HepG2 (cell line): ENCODE measurements around the gene PRSS21. TPM values are rescaled to one million over a fixed set of nuclear protein-coding genes. Genes with fewer than 3 reads are reported as not detected.

ENCODE experiments used
- ATAC-seq: fragments of 200-7000 bp; cut with Tn5 transposase; 3 replicates; pipeline ENCODE4 v1.9.1; 2020; ENCODE audit warnings: mild to moderate bottlenecking, moderate library complexity
- BruUV-seq: library from RNA; stranded (reverse); fragments of 400-500 nt; replicated peaks from 2 replicates; lab custom pipeline; 2021; lab: Mats Ljungman, UMichigan
- CTCF ChIA-PET: fragments of 300-600 bp; formaldehyde crosslinking; extraction: SDS; loops from one replicate; lab custom pipeline; 2021; ENCODE audit warnings: low total read pairs, inconsistent platforms, low intra/inter-chr PET ratio; lab: Yijun Ruan, JAX
- POLR2A ChIA-PET: fragments of 350-600 bp; sonication (Branson Sonifier 250); formaldehyde crosslinking; loops from one replicate; lab custom pipeline; 2020; ENCODE audit warnings: antibody characterized with exemption, inconsistent platforms; lab: Yijun Ruan, JAX
- DNase-seq: peaks from one replicate; pipeline ENCODE4 v3.0.0-alpha.2; 2015; ENCODE audit warnings: low spot score
- FAIRE-seq: peaks from 3 replicates; lab custom pipeline; 2011; peaks lifted over from hg19 to GRCh38; lab: Jason Lieb, UNC
- H2AFZ ChIP-seq: one replicate; pipeline ENCODE4 v1.6.1; 2011; ENCODE audit warnings: low read length, inconsistent platforms
- H3K27ac ChIP-seq: fragments of 300-600 bp; 3 replicates; pipeline ENCODE4 v1.8.0; 2011; ENCODE audit warnings: mixed run types, mild to moderate bottlenecking, mixed read lengths, low read length, inconsistent platforms; ENCODE audit not compliant: insufficient read depth; ENCODE audit errors: extremely low read length
- H3K27me3 ChIP-seq, 2 experiments: fragments of 200-600 bp in 1 of 2; 2 replicates in 1 of 2; 3 replicates in 1 of 2; pipeline versions ENCODE4 v1.6.0 to v1.8.0; 2011; ENCODE audit warnings: low read length in 2 of 2, mild to moderate bottlenecking in 2 of 2, moderate library complexity in 2 of 2, inconsistent platforms in 1 of 2; ENCODE audit not compliant: insufficient read depth in 2 of 2, control insufficient read depth in 1 of 2
- H3K36me3 ChIP-seq, 2 experiments: fragments of 200-600 bp in 1 of 2; replicated peaks in 1 of 2; 2 replicates in 1 of 2; 3 replicates in 1 of 2; pipeline versions ENCODE4 v1.5.1 to v1.8.0; 2011; ENCODE audit warnings: low read length in 2 of 2, inconsistent platforms in 1 of 2; ENCODE audit not compliant: insufficient read depth in 2 of 2, control insufficient read depth in 1 of 2
- H3K4me1 ChIP-seq: 2 replicates; pipeline ENCODE4 v1.5.1; 2012; ENCODE audit warnings: low read length, inconsistent platforms; ENCODE audit not compliant: insufficient read depth
- H3K4me2 ChIP-seq: 2 replicates; pipeline ENCODE4 v1.6.0; 2011; ENCODE audit warnings: low read depth, low read length, inconsistent platforms
- H3K4me3 ChIP-seq, 3 experiments: fragments of 200-600 bp in 1 of 3; sonication (generic), shearing (Covaris generic) in 1 of 3; replicated peaks in 1 of 3; 2 replicates each; pipeline ENCODE4 v1.5.1; 2011 to 2016; ENCODE audit warnings: low read length in 3 of 3, inconsistent platforms in 2 of 3, low read depth in 2 of 3, mild to moderate bottlenecking in 2 of 3, control low read depth in 1 of 3, mixed read lengths in 1 of 3; ENCODE audit not compliant: insufficient read depth in 1 of 3
- H3K79me2 ChIP-seq: one replicate; pipeline ENCODE4 v1.6.1; 2011; ENCODE audit warnings: low read length, inconsistent platforms; ENCODE audit not compliant: insufficient read depth
- H3K9ac ChIP-seq: 2 replicates; pipeline ENCODE4 v1.6.0; 2011; ENCODE audit warnings: mild to moderate bottlenecking, low read depth, low read length, inconsistent platforms; ENCODE audit not compliant: insufficient read depth
- H3K9me3 ChIP-seq: 2 replicates; pipeline ENCODE4 v1.5.1; 2012; ENCODE audit warnings: mild to moderate bottlenecking, low read length
- H4K20me1 ChIP-seq: 2 replicates; pipeline ENCODE4 v1.6.0; 2011; ENCODE audit warnings: inconsistent platforms, mild to moderate bottlenecking, low read length, moderate library complexity; ENCODE audit not compliant: insufficient read depth
- CEBPB ChIP-seq: IDR thresholded peaks from 2 replicates; pipeline ENCODE4 v1.6.1; 2011; ENCODE audit warnings: low read depth, low read length, improper control_type of control experiment, borderline replicate concordance
- ELF3 ChIP-seq: IDR thresholded peaks from 2 replicates; pipeline ENCODE4 v1.6.1; 2016; ENCODE audit warnings: missing genetic modification reagents, missing compliant biosample characterization
- FOSL2 ChIP-seq: sonication (generic); formaldehyde crosslinking; IDR thresholded peaks from 2 replicates; pipeline ENCODE4 v1.4.0; 2020; ENCODE audit warnings: missing genetic modification reagents
- GATAD2A ChIP-seq: IDR thresholded peaks from 2 replicates; pipeline ENCODE4 v1.6.1; 2016
- KDM3A ChIP-seq: IDR thresholded peaks from 2 replicates; pipeline ENCODE4 v1.6.1; 2018; ENCODE audit warnings: low read depth, missing compliant biosample characterization
- RAD51 ChIP-seq: fragments of 450-650 bp; IDR thresholded peaks from 2 replicates; pipeline ENCODE4 v1.6.1; 2016; ENCODE audit warnings: borderline replicate concordance
- SAP130 ChIP-seq: IDR thresholded peaks from 2 replicates; pipeline ENCODE4 v1.6.1; 2016; ENCODE audit warnings: low read depth
- TBX2 ChIP-seq: sonication (generic); formaldehyde crosslinking; IDR thresholded peaks from 2 replicates; pipeline ENCODE4 v1.5.0; 2020; ENCODE audit warnings: missing genetic modification reagents, mild to moderate bottlenecking, borderline replicate concordance
- ZNF331 ChIP-seq: sonication (generic); formaldehyde crosslinking; IDR thresholded peaks from 2 replicates; pipeline ENCODE4 v1.4.0; 2020; ENCODE audit warnings: missing genetic modification reagents
- ZNF644 ChIP-seq: IDR thresholded peaks from 2 replicates; pipeline ENCODE4 v1.6.1; 2016; ENCODE audit warnings: low read depth
- ZSCAN21 ChIP-seq: sonication (generic); formaldehyde crosslinking; IDR thresholded peaks from 2 replicates; pipeline ENCODE4 v1.8.0; 2022; ENCODE audit warnings: mild to moderate bottlenecking, missing genetic modification reagents, moderate library complexity, borderline replicate concordance
- WGBS: methylation state at CpG from one replicate; pipeline ENCODE4 v1.1.6; 2017; ENCODE audit warnings: low lambda C conversion rate; 5-methylcytosine and 5-hydroxymethylcytosine counted together
- in situ Hi-C: cut with HindIII; loops from 2 replicates; pipeline ENCODE4 v1.10.0; 2017; ENCODE audit warnings: low pct_unique_long_range_greater_than_20kb; ENCODE audit not compliant: extremely low pct_ligation_motif_present
- intact Hi-C: fragments of 100-400 bp; cut with micrococcal nuclease; formaldehyde crosslinking; loops from one replicate; pipeline ENCODE4 v1.10.0; 2022; ENCODE audit not compliant: unreplicated experiment
- polyA plus RNA-seq, 8 experiments: library from polyadenylated mRNA; depleted of rRNA in 3 of 8; stranded (reverse) in 7 of 8; unstranded in 1 of 8; fragments of >200 nt; fragmentation: Illumina TruSeq in 4 of 8; extraction: Trizol in 4 of 8; gene quantifications; 2 replicates each; pipeline versions ENCODE4 v1.2.1 to v1.2.3, GENCODE V29; 2011 to 2016; ENCODE audit warnings: low read depth in 4 of 8, missing spikeins in 1 of 8, mixed read lengths in 1 of 8; ENCODE audit not compliant: insufficient read depth in 1 of 8
- total RNA-seq, 5 experiments: library from RNA; depleted of rRNA; stranded (reverse); fragments of >200 nt; fragmentation: Illumina TruSeq; extraction: Trizol; gene quantifications; 2 replicates each; pipeline ENCODE4 v1.2.3, GENCODE V29; 2016; ENCODE audit warnings: low read depth in 1 of 5
- TF ChIP-seq, protein P1 (sequence below): sonication (generic); formaldehyde crosslinking; IDR thresholded peaks from 2 replicates; pipeline ENCODE4 v1.5.1; 2020; ENCODE audit warnings: missing genetic modification reagents, mild to moderate bottlenecking, borderline replicate concordance
- TF ChIP-seq, protein P2 (sequence below): sonication (generic); formaldehyde crosslinking; IDR thresholded peaks from 2 replicates; pipeline ENCODE4 v1.4.0; 2020; ENCODE audit warnings: missing genetic modification reagents, borderline replicate concordance
- TF ChIP-seq, protein P3 (sequence below): sonication (generic); formaldehyde crosslinking; IDR thresholded peaks from 2 replicates; pipeline ENCODE4 v1.5.0; 2020; ENCODE audit warnings: mild to moderate bottlenecking, missing genetic modification reagents, moderate library complexity
- TF ChIP-seq, protein P4 (sequence below): sonication (generic); formaldehyde crosslinking; IDR thresholded peaks from 2 replicates; pipeline ENCODE4 v1.5.1; 2020; ENCODE audit warnings: mild to moderate bottlenecking, missing genetic modification reagents, moderate library complexity

Gene PRSS21
- total and polyA plus RNA-seq, 2 of the 13 experiments (the other 11 are each of a cell fraction or from before 2014, with no cell fraction given), result not detected

DNA sequence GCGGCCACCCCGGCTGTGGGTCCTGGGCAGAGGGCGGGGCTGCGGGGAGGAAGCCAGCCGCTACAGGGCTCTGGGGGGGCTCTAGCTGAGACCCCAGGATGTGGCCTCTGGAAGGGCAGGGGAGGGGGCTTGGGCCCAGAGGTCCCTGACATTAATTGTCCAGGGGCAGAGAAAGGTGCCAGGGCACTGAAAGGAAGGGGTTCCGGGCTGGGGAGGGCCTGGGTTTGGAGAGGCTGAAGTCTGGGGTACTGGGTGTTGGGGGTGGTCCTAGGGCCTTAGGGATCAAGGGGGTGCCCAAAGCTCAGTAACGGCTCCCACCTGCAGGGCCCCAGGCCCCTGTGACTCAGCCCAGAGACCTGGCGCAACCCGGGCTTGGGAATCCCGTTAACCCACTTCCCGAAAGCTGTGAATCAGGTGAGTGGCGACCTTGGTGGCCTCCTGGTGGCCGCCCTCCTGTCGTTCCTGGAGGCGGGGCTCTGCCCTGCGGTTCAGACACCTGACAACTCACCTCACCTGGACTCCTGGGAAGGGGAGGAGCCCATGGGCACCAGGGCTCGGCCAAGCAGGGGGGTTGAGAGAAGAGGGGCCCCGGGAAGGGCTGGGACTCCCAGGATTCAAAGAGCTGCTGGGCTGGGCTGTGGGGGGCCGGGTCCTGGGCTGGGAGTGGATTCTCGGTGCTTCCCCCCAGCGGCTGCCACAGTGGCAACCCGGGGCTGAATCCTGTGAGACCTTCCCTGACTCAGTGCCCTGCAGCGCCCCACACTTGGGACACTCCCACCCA is 41.4 kb downstream of the PRSS21 start:
- no TSS peak for BruUV-seq
- H3K4me3 ChIP-seq, result peak overlapping the region in 1 of 3 experiments; percentile 63; a peak in 1 of 6 replicates
- TF ChIP-seq ELF3 (CRISPR knock-in tag) (0 out of 2 replicates have a peak, but pooled peaks have one; percentile 17), ZSCAN21 (CRISPR knock-in tag) (peak; percentile 28; the same call in 1 of the 2 replicates), TBX2 (CRISPR knock-in tag) (peak; percentile 31; the same call in 1 of the 2 replicates), KDM3A (CRISPR knock-in tag) (0 out of 2 replicates have a peak, but pooled peaks have one; percentile 22), ZNF331 (CRISPR knock-in tag) (0 out of 2 replicates have a peak, but pooled peaks have one; percentile 59), RAD51 (no peak), FOSL2 (CRISPR knock-in tag) (peak; percentile 85), CEBPB (peak; percentile 8; the same call in 1 of the 2 replicates), ZNF644 (no peak), SAP130 (peak; percentile 18; the same call in 1 of the 2 replicates), GATAD2A (CRISPR knock-in tag) (0 out of 2 replicates have a peak, but pooled peaks have one; percentile 16)
- TF ChIP-seq, protein P1, sequence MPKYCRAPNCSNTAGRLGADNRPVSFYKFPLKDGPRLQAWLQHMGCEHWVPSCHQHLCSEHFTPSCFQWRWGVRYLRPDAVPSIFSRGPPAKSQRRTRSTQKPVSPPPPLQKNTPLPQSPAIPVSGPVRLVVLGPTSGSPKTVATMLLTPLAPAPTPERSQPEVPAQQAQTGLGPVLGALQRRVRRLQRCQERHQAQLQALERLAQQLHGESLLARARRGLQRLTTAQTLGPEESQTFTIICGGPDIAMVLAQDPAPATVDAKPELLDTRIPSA (CRISPR knock-in tag), result no peak
- TF ChIP-seq, protein P2, sequence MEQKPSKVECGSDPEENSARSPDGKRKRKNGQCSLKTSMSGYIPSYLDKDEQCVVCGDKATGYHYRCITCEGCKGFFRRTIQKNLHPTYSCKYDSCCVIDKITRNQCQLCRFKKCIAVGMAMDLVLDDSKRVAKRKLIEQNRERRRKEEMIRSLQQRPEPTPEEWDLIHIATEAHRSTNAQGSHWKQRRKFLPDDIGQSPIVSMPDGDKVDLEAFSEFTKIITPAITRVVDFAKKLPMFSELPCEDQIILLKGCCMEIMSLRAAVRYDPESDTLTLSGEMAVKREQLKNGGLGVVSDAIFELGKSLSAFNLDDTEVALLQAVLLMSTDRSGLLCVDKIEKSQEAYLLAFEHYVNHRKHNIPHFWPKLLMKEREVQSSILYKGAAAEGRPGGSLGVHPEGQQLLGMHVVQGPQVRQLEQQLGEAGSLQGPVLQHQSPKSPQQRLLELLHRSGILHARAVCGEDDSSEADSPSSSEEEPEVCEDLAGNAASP (CRISPR knock-in tag), result peak; percentile 30; the same call in 1 of the 2 replicates
- TF ChIP-seq, protein P3, sequence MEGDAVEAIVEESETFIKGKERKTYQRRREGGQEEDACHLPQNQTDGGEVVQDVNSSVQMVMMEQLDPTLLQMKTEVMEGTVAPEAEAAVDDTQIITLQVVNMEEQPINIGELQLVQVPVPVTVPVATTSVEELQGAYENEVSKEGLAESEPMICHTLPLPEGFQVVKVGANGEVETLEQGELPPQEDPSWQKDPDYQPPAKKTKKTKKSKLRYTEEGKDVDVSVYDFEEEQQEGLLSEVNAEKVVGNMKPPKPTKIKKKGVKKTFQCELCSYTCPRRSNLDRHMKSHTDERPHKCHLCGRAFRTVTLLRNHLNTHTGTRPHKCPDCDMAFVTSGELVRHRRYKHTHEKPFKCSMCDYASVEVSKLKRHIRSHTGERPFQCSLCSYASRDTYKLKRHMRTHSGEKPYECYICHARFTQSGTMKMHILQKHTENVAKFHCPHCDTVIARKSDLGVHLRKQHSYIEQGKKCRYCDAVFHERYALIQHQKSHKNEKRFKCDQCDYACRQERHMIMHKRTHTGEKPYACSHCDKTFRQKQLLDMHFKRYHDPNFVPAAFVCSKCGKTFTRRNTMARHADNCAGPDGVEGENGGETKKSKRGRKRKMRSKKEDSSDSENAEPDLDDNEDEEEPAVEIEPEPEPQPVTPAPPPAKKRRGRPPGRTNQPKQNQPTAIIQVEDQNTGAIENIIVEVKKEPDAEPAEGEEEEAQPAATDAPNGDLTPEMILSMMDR (CRISPR knock-in tag), result peak; percentile 35
- TF ChIP-seq, protein P4, sequence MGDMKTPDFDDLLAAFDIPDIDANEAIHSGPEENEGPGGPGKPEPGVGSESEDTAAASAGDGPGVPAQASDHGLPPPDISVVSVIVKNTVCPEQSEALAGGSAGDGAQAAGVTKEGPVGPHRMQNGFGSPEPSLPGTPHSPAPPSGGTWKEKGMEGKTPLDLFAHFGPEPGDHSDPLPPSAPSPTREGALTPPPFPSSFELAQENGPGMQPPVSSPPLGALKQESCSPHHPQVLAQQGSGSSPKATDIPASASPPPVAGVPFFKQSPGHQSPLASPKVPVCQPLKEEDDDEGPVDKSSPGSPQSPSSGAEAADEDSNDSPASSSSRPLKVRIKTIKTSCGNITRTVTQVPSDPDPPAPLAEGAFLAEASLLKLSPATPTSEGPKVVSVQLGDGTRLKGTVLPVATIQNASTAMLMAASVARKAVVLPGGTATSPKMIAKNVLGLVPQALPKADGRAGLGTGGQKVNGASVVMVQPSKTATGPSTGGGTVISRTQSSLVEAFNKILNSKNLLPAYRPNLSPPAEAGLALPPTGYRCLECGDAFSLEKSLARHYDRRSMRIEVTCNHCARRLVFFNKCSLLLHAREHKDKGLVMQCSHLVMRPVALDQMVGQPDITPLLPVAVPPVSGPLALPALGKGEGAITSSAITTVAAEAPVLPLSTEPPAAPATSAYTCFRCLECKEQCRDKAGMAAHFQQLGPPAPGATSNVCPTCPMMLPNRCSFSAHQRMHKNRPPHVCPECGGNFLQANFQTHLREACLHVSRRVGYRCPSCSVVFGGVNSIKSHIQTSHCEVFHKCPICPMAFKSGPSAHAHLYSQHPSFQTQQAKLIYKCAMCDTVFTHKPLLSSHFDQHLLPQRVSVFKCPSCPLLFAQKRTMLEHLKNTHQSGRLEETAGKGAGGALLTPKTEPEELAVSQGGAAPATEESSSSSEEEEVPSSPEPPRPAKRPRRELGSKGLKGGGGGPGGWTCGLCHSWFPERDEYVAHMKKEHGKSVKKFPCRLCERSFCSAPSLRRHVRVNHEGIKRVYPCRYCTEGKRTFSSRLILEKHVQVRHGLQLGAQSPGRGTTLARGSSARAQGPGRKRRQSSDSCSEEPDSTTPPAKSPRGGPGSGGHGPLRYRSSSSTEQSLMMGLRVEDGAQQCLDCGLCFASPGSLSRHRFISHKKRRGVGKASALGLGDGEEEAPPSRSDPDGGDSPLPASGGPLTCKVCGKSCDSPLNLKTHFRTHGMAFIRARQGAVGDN (CRISPR knock-in tag), result peak; percentile 14; the same call in 1 of the 2 replicates

More for the DNA sequence above, 41.4 kb downstream of the PRSS21 start:
- Histone ChIP-seq H2AFZ (no peak overlapping the region), H4K20me1 (no peaks in the 10 kb centered on the region), H3K9me3 (peaks cover 12% of the 10 kb centered on the region; the same call in 1 of the 2 replicates), H3K4me2 (peak overlapping the region; percentile 64), H3K79me2 (no peaks in the 10 kb centered on the region), H3K9ac (no peak overlapping the region), H3K27ac (no peak overlapping the region), H3K36me3 (no peaks in the 10 kb centered on the region), H3K4me1 (peaks cover 16% of the 10 kb centered on the region), H3K27me3 (peaks cover 0 to 2% of the 10 kb centered on the region in 2 experiments; a peak in 2 of 5 replicates)
- CTCF ChIA-PET, result no interaction called here
- ATAC-seq, result peak; percentile 56
- no peak for DNase-seq
- FAIRE-seq, result no peak
- intact Hi-C loops (no loop called here), in situ Hi-C loops (no loop called here)
- WGBS, result 0% methylated on average over 12 of the region's 23 CpGs
- POLR2A ChIA-PET, result interaction anchor here (1.2 kb wide), 2 partner anchors 9 to 47 kb away, joined by 4 to 7 read pairs; no protein-coding TSS in a partner anchor
